ENCODE data around the gene TWF2.
A peak's percentile ranks its signal among the peaks of the same experiment; 100 is the strongest.

Gene TWF2

DNA sequence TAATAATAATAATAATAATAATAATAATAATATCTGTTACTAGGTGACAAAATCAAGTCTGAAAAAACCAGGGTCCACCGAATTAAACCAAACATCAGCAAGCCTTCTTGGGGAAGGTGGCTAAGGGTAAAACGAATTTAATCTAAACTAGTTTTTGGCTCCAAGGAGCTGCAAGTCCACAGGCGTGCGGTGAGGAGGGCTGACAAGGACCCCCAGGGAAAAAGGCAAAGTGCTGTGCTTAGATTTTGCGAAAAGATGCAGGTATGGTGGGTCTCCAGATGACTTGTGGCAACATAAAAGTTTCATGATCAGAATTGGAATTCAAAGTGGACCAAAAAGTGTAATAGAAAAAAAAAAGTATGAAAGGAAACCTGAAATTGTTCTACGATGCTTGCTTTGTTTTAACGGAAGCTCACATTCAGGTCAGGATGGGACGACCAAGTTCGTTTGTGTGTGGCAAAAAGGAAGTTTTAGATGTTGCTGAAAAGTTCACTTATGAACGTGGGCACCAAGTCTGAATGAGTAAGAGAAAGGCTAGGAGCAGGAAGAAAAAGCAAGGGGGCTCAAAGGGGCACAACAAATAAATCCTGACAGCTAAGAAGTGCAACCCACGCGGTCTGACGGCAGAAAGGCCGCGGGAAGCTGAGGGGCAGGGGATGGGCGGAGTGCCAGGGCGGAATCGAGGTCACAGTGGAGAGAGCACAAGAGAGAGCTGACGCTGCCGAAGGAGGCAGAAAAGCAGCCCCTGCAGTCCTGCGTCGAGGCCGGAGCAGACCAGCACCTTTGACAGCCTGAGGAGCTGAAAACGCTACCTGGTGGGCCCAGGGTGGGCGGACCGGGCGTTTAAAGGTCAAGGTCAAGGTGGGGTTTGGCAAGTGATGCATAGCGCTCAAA, 38.4 kb upstream of the TWF2 start:
- TF ChIP-seq YY1 (IDR thresholded peaks at IDR 0.05; ENCODE audit: low read depth) (no peak), NFIC (IDR thresholded peaks at IDR 0.05) (peak; percentile 62), ZBTB7A (IDR thresholded peaks at IDR 0.05; ENCODE audit: low read depth) (0 out of 2 replicates have a peak, but pooled peaks have one; percentile 20)
- TF ChIP-seq, protein P1, sequence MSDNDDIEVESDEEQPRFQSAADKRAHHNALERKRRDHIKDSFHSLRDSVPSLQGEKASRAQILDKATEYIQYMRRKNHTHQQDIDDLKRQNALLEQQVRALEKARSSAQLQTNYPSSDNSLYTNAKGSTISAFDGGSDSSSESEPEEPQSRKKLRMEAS (IDR thresholded peaks at IDR 0.05) = peak; percentile 61

DNA sequence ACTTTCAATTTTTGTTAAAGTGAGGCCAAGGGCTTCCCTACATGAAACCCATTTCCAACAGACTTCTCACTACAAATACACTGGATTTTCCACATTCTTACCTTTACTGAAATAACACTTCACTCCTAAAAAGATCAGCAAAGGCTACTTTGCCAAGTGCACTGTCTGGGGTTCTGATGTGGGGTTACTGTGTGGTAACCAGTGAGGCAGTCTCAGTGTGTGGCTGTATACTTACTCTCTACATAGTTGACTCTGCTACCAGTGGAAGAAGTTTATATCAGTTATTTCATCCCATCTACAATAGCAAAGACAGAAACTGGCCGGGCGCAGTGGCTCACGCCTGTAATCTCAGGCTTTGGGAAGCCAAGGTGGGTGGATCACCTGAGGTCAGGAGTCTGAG, 33.9 kb upstream of the TWF2 start:
- TF ChIP-seq RAD21 (IDR thresholded peaks at IDR 0.05; ENCODE audit: low read depth) (no peak), TCF12 (IDR thresholded peaks at IDR 0.05; ENCODE audit: low read depth) (no peak), FOXM1 (IDR thresholded peaks at IDR 0.05; ENCODE audit: borderline replicate concordance, low read depth) (no peak), NFIC (IDR thresholded peaks at IDR 0.05) (no peak), YY1 (IDR thresholded peaks at IDR 0.05; ENCODE audit: low read depth) (no peak)

DNA sequence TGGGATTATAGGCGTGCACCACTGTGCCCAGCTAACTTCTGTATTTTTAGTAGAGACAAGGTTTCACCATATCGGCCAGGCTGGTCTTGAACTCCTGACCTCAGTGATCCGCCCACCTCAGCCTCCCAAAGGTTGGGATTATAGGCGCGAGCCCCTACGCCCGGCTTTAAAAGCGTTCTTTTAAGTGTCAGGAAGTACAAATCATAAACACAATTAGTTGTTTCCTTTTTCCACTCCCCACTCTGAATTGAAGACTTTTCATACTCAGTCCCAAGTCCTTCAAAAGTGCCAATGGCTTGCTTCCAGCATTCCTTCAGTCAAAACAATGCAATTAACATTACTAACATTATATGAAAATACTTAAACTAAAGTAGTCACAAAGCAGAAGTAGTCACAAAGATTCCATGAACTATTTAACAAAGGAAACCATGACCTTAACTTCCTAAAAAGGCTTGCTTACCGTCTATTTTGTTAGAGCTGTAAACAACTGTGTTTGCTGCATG, 31.3 kb upstream of the TWF2 start:
- TF ChIP-seq RAD21 (IDR thresholded peaks at IDR 0.05; ENCODE audit: low read depth) (no peak), EP300 (IDR thresholded peaks at IDR 0.05; ENCODE audit: borderline replicate concordance) (no peak), ZBTB7A (IDR thresholded peaks at IDR 0.05; ENCODE audit: low read depth) (no peak), EGR1 (IDR thresholded peaks at IDR 0.05) (no peak), CREB1 (IDR thresholded peaks at IDR 0.05; ENCODE audit: low read depth) (no peak), FOXM1 (IDR thresholded peaks at IDR 0.05; ENCODE audit: borderline replicate concordance, low read depth) (no peak), TCF12 (IDR thresholded peaks at IDR 0.05; ENCODE audit: low read depth) (no peak), CEBPB (IDR thresholded peaks at IDR 0.05) (no peak), TAF1 (IDR thresholded peaks at IDR 0.05; ENCODE audit: low read depth) (no peak), TEAD4 (IDR thresholded peaks at IDR 0.05) (no peak), YY1 (IDR thresholded peaks at IDR 0.05; ENCODE audit: low read depth) (no peak), NFIC (IDR thresholded peaks at IDR 0.05) (no peak)
- TF ChIP-seq, protein P2, sequence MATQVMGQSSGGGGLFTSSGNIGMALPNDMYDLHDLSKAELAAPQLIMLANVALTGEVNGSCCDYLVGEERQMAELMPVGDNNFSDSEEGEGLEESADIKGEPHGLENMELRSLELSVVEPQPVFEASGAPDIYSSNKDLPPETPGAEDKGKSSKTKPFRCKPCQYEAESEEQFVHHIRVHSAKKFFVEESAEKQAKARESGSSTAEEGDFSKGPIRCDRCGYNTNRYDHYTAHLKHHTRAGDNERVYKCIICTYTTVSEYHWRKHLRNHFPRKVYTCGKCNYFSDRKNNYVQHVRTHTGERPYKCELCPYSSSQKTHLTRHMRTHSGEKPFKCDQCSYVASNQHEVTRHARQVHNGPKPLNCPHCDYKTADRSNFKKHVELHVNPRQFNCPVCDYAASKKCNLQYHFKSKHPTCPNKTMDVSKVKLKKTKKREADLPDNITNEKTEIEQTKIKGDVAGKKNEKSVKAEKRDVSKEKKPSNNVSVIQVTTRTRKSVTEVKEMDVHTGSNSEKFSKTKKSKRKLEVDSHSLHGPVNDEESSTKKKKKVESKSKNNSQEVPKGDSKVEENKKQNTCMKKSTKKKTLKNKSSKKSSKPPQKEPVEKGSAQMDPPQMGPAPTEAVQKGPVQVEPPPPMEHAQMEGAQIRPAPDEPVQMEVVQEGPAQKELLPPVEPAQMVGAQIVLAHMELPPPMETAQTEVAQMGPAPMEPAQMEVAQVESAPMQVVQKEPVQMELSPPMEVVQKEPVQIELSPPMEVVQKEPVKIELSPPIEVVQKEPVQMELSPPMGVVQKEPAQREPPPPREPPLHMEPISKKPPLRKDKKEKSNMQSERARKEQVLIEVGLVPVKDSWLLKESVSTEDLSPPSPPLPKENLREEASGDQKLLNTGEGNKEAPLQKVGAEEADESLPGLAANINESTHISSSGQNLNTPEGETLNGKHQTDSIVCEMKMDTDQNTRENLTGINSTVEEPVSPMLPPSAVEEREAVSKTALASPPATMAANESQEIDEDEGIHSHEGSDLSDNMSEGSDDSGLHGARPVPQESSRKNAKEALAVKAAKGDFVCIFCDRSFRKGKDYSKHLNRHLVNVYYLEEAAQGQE (IDR thresholded peaks at IDR 0.05; ENCODE audit: low read depth) = no peak
- TF ChIP-seq, protein P1 (IDR thresholded peaks at IDR 0.05) = no peak
- TF ChIP-seq, protein P3, sequence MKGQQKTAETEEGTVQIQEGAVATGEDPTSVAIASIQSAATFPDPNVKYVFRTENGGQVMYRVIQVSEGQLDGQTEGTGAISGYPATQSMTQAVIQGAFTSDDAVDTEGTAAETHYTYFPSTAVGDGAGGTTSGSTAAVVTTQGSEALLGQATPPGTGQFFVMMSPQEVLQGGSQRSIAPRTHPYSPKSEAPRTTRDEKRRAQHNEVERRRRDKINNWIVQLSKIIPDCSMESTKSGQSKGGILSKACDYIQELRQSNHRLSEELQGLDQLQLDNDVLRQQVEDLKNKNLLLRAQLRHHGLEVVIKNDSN (IDR thresholded peaks at IDR 0.05) = no peak

DNA sequence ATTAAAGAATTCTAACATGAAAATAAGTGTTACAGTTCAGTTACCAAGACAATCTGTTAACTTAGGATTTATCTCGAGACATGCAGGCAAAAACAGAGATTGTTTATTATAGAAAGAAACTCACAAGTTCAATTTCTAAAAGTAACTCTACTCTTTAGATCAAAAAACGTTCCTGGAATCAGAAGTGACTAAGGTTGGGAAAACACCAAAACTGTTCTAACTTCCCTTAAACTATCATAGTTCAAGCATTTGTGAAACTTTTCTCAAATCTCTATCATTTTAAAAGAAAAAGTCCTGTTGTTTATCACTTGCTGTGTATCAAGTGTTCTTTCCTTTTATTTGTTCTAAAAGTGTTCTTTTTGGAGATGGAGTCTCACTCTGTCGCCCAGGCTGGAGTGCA, 30.8 kb upstream of the TWF2 start:
- no peak for TF ChIP-seq RAD21 (IDR thresholded peaks at IDR 0.05; ENCODE audit: low read depth)
- TF ChIP-seq, protein P2 (IDR thresholded peaks at IDR 0.05; ENCODE audit: low read depth) = no peak
- TF ChIP-seq NFIC (IDR thresholded peaks at IDR 0.05) = no peak
- TF ChIP-seq, protein P3 (IDR thresholded peaks at IDR 0.05) = no peak
- TF ChIP-seq TAF1 (IDR thresholded peaks at IDR 0.05; ENCODE audit: low read depth) = no peak
- no peak for TF ChIP-seq TCF12 (IDR thresholded peaks at IDR 0.05; ENCODE audit: low read depth)
- TF ChIP-seq YY1 (IDR thresholded peaks at IDR 0.05; ENCODE audit: low read depth) = no peak
- TF ChIP-seq, protein P1 (IDR thresholded peaks at IDR 0.05) = no peak

DNA sequence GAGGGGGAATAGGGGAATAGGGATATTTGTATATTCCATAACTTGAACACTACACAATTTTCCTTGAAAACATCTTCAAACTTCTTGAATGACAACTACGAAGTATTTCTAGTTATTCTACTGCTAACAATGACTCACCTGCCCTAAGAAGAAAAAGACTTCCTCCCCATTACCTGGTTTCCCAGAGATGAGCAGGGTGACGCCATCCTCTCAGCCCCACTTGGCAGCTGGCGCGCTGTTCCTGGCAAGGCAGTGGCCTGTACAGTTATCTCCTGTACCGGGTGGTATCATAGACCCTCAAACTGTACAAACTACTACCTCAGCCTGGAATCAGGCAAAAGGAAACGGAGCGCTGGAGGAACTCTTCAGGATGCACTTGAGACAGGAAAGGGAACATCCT, 29.1 kb upstream of the TWF2 start:
- TF ChIP-seq EP300 (IDR thresholded peaks at IDR 0.05; ENCODE audit: borderline replicate concordance) (no peak), EGR1 (IDR thresholded peaks at IDR 0.05) (no peak), YY1 (IDR thresholded peaks at IDR 0.05; ENCODE audit: low read depth) (no peak), TEAD4 (IDR thresholded peaks at IDR 0.05) (no peak), NFIC (IDR thresholded peaks at IDR 0.05) (no peak), CEBPB (IDR thresholded peaks at IDR 0.05) (no peak), TCF12 (IDR thresholded peaks at IDR 0.05; ENCODE audit: low read depth) (no peak), ZBTB7A (IDR thresholded peaks at IDR 0.05; ENCODE audit: low read depth) (no peak), FOXM1 (IDR thresholded peaks at IDR 0.05; ENCODE audit: borderline replicate concordance, low read depth) (no peak), TAF1 (IDR thresholded peaks at IDR 0.05; ENCODE audit: low read depth) (no peak), CREB1 (IDR thresholded peaks at IDR 0.05; ENCODE audit: low read depth) (no peak), RAD21 (IDR thresholded peaks at IDR 0.05; ENCODE audit: low read depth) (no peak)
- TF ChIP-seq, protein P2 (IDR thresholded peaks at IDR 0.05; ENCODE audit: low read depth) = no peak
- TF ChIP-seq, protein P3 (IDR thresholded peaks at IDR 0.05) = no peak
- TF ChIP-seq, protein P1 (IDR thresholded peaks at IDR 0.05) = no peak
